Measurements from ENCODE around the gene CTCFL.

Gene CTCFL

GRCh38 chr20:57559658-57560553 is 35.0 kb upstream of the CTCFL start:
- no peak for DNase-seq (ENCODE audit: low spot score)

DNA sequence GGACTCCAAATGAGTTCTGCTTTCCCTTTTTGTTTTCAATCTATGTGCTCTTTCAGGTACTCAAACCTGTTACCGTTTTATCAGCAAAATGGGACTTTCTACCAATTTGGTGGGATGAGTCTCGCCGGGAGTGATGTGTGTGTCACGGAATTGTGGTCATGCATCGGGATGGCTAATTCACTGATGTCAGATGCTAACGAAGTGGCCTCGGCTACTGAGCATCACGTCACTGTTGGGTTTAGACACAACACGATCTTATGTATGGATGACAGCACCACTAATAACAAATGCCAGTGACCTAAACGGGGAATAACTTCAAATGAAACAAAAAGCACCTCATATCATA is 34.3 kb upstream of the CTCFL start:
- no peak for DNase-seq (ENCODE audit: low spot score)

GRCh38 chr20:57558614-57559288 is 33.8 kb upstream of the CTCFL start:
- no peak for DNase-seq (ENCODE audit: low spot score)

GRCh38 chr20:57557926-57558613 is 33.1 kb upstream of the CTCFL start:
- DNase-seq (ENCODE audit: low spot score), result no peak

GRCh38 chr20:57556980-57557274 is 32.0 kb upstream of the CTCFL start:
- DNase-seq (ENCODE audit: low spot score), result peak; percentile 18

DNA sequence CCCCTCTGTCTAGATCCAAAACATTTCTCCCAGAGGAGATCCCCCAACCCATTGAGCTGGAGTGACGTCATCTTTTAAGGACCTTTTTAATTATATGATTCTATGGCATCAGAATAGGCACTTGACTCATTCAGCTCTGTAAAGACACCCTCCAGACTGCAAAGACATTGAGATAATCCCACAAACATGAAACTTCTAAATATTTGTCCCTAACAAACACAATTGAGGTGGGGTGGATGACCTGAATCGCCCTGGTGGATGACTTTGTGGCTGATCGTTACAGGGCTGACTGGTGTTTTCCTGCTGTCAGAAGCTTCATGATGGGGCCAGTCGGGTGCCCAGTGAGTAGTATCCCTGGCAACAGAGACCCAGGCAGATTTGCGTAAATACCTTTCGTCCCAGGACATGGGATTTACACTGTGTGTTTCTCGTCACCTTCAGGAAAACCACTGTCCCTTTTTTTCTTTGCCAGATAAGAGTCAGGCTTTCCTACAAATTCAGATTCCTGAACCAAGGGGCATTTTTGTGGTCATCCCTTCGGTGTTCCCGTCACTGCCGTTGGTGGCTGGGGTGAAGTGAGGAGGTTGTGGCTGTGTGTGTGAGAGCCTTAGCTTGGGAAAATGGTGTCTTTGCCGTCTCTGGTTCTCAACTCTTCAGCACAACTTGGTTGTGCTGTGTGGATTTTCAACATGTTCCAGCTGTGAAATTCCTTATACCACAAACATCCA is 30.7 kb upstream of the CTCFL start:
- DNase-seq (ENCODE audit: low spot score), result no peak

- DNase-seq (ENCODE audit: low spot score), result no peak
Measured at GRCh38 chr20:57553376-57554018, 28.6 kb upstream of the CTCFL start.

DNA sequence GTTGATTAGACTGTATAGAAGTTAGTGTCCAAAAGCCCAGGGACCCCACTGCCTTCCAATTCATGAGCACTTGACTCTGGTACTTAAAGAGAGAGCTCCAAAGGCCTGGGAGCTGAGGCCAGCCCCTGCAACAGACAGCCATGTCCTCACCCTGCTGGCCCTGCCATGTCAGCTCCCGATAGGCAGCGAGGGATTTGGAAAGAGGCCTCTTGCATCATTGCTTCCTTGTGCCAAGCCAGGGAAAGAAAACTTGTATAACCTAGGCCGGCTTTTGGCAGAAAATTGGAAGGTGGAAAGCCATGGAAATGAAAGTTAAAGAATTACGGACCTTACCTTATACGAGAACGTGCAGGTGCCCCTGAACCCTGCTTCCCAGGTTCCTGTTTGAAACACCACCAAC is 27.5 kb upstream of the CTCFL start:
- no peak for DNase-seq (ENCODE audit: low spot score)

DNA sequence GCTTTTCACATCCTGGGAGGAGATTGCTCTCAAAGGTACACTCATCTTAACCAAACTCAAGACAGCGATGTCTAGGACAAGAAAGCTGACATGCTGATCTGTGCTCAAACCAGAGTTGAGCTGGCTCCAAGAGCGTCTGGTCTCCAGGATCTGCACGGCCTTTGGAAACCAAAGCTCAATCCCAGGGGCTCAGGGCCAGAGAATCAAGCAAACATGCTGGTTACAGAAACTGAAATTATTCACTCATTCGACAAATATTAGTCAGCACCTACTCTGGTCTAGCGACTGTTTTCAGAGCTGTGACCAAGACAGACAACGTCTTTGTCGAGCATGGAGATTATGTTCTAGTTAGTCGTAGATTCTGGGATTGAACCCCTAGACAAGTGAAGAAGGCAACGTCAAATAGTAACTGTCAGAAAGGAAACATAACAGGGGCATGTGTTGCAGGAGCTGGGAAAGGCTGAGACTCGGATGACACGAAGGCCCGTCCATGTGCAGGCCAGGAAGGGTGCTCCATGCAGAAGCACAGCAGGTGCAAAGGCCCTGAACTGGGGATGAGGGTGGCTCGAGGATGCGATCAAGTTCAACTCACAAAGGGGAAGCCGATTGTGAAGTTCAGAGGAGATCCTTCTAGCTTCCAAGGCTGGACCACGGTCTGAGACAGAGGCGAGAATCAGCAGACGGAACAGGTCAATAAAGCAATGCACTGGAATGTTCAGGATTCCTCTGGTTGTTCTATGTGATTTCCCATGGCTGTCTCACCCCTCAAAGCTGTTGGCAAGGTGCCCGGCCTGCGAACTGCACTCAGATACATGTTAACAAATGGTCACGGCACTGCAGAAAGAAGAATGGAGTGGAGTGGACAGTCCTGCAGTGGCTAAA is 23.5 kb upstream of the CTCFL start:
- DNase-seq (ENCODE audit: low spot score), result no peak

GRCh38 chr20:57546956-57547649 is 22.2 kb upstream of the CTCFL start:
- no peak for DNase-seq (ENCODE audit: low spot score)

DNA sequence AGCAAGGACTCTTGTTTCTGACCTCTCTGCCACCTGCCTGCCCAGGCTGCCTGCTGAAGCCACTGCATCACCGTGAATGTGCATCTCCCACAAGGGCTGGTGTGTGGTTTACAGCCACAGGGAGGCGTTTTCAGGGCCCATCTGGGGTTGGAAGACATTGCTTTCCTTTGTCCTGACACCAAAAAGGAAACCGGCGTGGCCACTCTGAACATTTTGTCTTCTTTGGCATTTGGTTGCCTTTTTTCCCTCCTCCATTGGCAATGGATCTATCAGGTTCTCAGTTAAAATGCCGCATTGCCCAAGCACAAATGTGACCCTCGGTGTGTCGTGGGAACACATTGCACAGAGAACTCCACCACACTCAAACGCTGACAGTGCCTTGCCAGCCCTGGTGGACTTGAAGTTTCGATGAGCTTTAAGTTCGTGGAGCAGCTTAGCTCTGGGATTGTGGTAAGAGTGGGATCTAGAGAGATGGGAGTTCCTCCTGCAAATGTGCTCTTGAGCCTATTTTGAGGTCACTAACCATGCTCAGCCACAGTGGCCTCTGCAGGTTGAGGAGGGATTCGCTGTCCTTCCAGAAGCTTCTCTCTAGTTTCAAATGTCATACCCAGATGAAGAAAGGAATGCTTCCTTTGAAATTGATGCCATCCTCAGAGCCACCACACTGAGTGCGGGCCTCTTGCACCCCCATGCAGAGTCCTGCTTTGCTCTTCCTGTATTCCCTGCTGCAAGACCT is 21.2 kb upstream of the CTCFL start:
- no peak for DNase-seq (ENCODE audit: low spot score)

- DNase-seq (ENCODE audit: low spot score), result no peak
Measured at GRCh38 chr20:57544838-57545564, 20.1 kb upstream of the CTCFL start.

DNA sequence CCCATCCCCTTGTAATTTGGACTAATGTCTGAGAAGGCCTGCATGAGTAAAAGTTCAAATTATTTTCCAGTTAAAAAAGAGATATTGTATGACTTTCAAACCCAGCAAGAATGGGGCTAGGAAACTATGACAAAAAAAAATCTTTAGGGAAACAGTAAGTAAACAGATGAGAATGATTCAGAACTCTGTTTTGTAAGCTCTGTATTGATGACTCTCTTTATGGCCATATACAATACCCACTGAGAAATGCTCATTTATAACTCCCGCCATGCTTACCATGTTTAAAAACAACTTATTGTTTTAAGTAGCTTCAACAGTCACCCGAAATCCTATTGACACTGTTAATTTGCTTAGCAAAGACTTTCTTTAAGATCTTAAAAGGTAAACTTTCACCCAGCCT is 18.8 kb upstream of the CTCFL start:
- DNase-seq (ENCODE audit: low spot score), result no peak

DNA sequence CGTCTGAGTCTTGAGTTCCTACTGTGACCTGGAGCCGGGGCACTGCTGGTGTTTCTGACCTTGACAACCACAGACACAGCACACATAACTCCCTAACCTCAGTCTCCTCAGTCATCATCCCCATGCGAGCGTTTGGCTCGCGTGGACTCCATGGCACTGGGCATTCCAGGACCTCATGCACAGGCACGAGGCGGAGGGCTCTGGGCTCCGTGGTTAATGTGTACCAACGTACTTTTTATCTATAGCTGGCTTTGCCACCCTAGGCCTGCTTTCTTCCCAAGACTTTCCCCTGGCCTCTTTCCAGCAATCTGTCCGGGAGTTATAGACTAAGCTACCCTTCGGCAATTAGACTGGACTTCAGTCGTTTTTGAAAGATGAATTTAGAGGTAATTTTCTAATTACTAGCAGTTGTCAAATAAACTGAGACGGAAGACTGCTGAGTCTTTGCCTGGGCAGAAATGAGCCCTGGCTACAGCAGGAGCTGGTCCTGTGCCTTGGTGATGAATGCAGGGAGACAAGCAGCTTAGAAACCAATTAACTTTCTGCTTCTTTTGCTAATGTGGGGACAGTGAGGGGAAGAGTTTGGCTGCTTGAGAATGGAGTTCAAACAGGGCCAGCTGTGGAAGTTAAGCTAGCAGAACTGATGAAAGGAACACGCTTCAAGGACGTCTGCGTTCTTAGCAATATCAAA is 16.1 kb upstream of the CTCFL start:
- DNase-seq (ENCODE audit: low spot score), result no peak

DNA sequence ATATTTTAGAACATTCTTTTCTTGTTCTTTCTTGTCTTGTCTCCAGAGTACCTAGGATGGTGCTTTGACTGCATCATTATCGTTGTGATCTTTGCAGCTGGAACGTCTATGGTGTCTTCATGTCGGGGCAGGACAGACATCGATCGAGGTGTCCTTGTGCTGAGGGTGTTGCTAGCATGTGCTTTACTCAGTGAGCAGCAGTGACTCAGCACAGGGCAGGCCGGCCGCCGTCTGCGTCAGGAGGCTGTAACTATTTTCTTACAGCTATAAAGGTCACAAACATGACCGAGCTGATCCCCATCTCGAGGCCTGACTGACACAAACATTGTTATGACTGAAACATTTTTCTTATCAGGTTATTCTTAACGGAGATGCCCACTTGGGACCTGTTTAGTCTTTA is 14.9 kb upstream of the CTCFL start:
- DNase-seq (ENCODE audit: low spot score), result no peak

DNA sequence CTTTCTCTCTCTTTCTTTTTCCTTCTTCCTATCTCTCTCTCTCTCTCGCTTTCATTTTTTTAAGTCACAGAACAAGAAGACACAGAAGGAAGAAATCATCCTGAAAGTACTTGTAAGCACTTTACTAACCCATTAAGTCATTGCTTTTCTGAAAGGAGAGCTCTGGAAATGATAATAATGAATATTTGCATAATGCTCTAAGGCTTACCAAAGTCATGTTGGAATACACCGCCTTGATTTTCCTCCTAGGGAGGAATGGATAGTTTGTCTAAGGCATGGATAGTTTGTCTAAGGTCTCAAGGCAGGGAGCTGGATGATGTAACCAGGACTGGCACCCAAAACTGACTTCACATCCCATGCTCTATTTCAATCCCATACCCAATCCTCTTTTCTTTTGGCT is 12.9 kb upstream of the CTCFL start:
- DNase-seq (ENCODE audit: low spot score), result no peak

DNA sequence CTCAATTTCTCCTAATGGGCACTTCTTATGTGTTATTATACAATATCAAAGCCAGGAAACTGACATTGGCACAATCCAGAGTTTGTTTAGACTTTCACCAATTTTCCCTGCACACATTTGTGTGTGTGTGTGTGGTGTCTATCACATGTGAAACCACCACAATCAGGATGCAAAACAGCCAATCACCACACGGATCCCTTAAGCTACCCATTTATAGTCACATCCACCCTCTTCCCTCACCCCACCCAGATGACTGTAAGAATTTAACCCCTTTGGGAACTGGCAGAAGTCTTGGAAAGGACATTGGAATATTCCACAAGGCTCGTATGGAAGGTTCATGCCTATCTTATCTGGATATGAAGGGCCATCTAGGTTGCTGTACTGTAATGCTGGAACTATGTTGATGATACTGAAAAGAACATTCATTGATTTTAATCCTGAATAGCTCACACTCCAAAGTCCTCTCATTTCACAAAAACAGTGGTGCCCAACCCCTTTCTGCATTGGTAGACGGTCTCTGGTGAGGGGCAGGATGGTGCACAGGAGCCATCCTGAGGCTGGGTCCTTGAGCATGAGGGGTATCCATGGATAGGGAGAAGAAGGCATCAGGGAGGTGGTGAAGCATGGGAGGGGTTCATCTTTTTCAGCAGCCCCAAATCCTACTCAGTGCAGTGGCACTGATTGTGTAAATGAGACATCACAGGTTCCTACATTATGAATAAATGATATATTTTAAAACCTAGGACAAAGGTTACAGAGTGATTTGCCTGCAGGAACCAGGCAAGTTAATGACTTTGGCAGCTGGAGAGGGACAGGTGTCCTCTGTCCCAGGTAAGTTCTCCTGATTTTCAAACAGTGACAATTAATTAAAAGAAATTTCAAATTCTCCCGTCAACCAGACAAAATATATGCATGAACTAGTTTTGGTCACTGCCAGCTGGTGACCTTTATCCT is 12.1 kb upstream of the CTCFL start:
- no peak for DNase-seq (ENCODE audit: low spot score)

Measured in left forelimb (tissue), 1 donor.